HCT116 (cell line): ENCODE data around the gene BTBD9. TPM values are rescaled to one million over a fixed set of nuclear protein-coding genes. Genes with fewer than 3 reads are reported as not detected.

Experiments
- ATAC-seq: fragments of 200-7000 bp; cut with Tn5 transposase; 2 replicates; pipeline ENCODE4 v1.9.1; 2020; ENCODE audit warnings: mild to moderate bottlenecking, moderate library complexity
- BruUV-seq: library from RNA; stranded (reverse); fragments of 400-500 nt; replicated peaks from 2 replicates; lab custom pipeline; 2021; lab: Mats Ljungman, UMichigan
- CTCF ChIA-PET: fragments of 300-600 bp; sonication (Branson Sonifier 250); formaldehyde crosslinking; loops from one replicate; lab custom pipeline; 2021; ENCODE audit warnings: antibody characterized with exemption; lab: Charles Lee
- POLR2A ChIA-PET: fragments of 300-600, 350-600 bp; sonication (Branson Sonifier 250); formaldehyde crosslinking; loops from one replicate; lab custom pipeline; 2021; ENCODE audit warnings: antibody characterized with exemption; lab: Charles Lee
- RAD21 ChIA-PET, 2 experiments: fragments of 300-600 bp; sonication (Branson Sonifier 250); formaldehyde crosslinking; loops; one replicate each; lab custom pipeline; 2023; ENCODE audit warnings: low total read pairs in 2 of 2; ENCODE audit not compliant: uncharacterized antibody in 2 of 2, unreplicated experiment in 2 of 2, low non-redundant PET in 1 of 2; lab: Charles Lee
- DNase-seq: peaks from one replicate; pipeline ENCODE4 v3.0.0-alpha.2; 2010; ENCODE audit warnings: low read depth, low spot score
- H2AFZ ChIP-seq: fragments of 200-600 bp; shearing (Covaris generic), sonication (generic); 2 replicates; pipeline ENCODE4 v1.6.1; 2017; ENCODE audit warnings: low read depth, mixed run types, mixed read lengths, antibody characterized with exemption, low read length; ENCODE audit not compliant: poor library complexity, severe bottlenecking
- H3K27ac ChIP-seq: 2 replicates; pipeline ENCODE4 v1.5.1; 2012; ENCODE audit warnings: low read depth, low read length
- H3K27me3 ChIP-seq: fragments of 200-600 bp; sonication (generic); 2 replicates; pipeline ENCODE4 v1.6.1; 2016; ENCODE audit warnings: mixed run types, low read length, mixed read lengths; ENCODE audit not compliant: insufficient read depth
- H3K36me3 ChIP-seq, 2 experiments: fragments of 200-500 bp in 1 of 2; fragments of 200-600 bp in 1 of 2; sonication (Bioruptor generic) in 1 of 2; sonication (generic) in 1 of 2; 2 replicates each; pipeline versions ENCODE4 v1.5.1 to v1.6.1; 2014 to 2016; ENCODE audit warnings: low read length in 2 of 2, inconsistent platforms in 1 of 2, mixed read lengths in 1 of 2, mixed run types in 1 of 2; ENCODE audit not compliant: insufficient read depth in 2 of 2, control insufficient read depth in 1 of 2
- H3K4me1 ChIP-seq, 2 experiments: fragments of 200-600 bp in 1 of 2; sonication (generic) in 1 of 2; 2 replicates each; pipeline versions ENCODE4 v1.5.1 to v1.6.1; 2012 to 2017; ENCODE audit warnings: low read length in 2 of 2, inconsistent platforms in 1 of 2, mild to moderate bottlenecking in 1 of 2, mixed read lengths in 1 of 2, mixed run types in 1 of 2, moderate library complexity in 1 of 2; ENCODE audit not compliant: insufficient read depth in 2 of 2, control insufficient read depth in 1 of 2
- H3K4me2 ChIP-seq: fragments of 200-600 bp; sonication (generic); 2 replicates; pipeline ENCODE4 v1.6.1; 2017; ENCODE audit warnings: mixed run types, low read length, mixed read lengths
- H3K4me3 ChIP-seq, 2 experiments: fragments of 200-600 bp in 1 of 2; sonication (generic) in 1 of 2; replicated peaks in 1 of 2; 2 replicates each; pipeline ENCODE4 v1.5.1; 2011 to 2016; ENCODE audit warnings: low read length in 2 of 2, control low read depth in 1 of 2, low read depth in 1 of 2, mild to moderate bottlenecking in 1 of 2, mixed read lengths in 1 of 2, mixed run types in 1 of 2
- H3K79me2 ChIP-seq: fragments of 200-600 bp; sonication (generic); 2 replicates; pipeline ENCODE4 v1.6.1; 2017; ENCODE audit warnings: mild to moderate bottlenecking, mixed run types, low read length, moderate library complexity, mixed read lengths; ENCODE audit not compliant: insufficient read depth
- H3K9ac ChIP-seq: fragments of 200-600 bp; sonication (generic); 2 replicates; pipeline ENCODE4 v1.6.1; 2016; ENCODE audit warnings: low read length, mixed read lengths
- H3K9me2 ChIP-seq: fragments of 200-600 bp; sonication (generic), shearing (Covaris generic); 2 replicates; pipeline ENCODE4 v1.6.1; 2017; ENCODE audit warnings: mixed run types, mild to moderate bottlenecking, moderate library complexity; ENCODE audit not compliant: insufficient read depth
- H3K9me3 ChIP-seq, 2 experiments: fragments of 200-500 bp in 1 of 2; fragments of 200-600 bp in 1 of 2; sonication (Bioruptor generic) in 1 of 2; sonication (generic) in 1 of 2; 2 replicates each; pipeline ENCODE4 v1.6.1; 2014 to 2017; ENCODE audit warnings: low read length in 2 of 2, mixed read lengths in 2 of 2, inconsistent platforms in 1 of 2, low read depth in 1 of 2, mild to moderate bottlenecking in 1 of 2, mixed run types in 1 of 2, moderate library complexity in 1 of 2; ENCODE audit not compliant: control insufficient read depth in 1 of 2, insufficient read depth in 1 of 2
- H4K20me1 ChIP-seq: fragments of 200-600 bp; sonication (generic), shearing (Covaris generic); 2 replicates; pipeline ENCODE4 v1.6.1; 2017; ENCODE audit warnings: mixed run types, mild to moderate bottlenecking, moderate library complexity; ENCODE audit not compliant: insufficient read depth
- CBX3 ChIP-seq: IDR thresholded peaks from 2 replicates; pipeline ENCODE4 v1.6.1; 2012; ENCODE audit warnings: low read depth
- CTCF ChIP-seq, 3 experiments: fragments of 200-600 bp in 1 of 3; sonication (generic) in 1 of 3; IDR thresholded peaks in 2 of 3; conservative IDR thresholded peaks in 1 of 3; 2 replicates each; pipeline ENCODE4 v1.5.1; 2012 to 2017; ENCODE audit warnings: low read depth in 2 of 3, low read length in 2 of 3, antibody characterized with exemption in 1 of 3, borderline replicate concordance in 1 of 3, control low read depth in 1 of 3, mild to moderate bottlenecking in 1 of 3, mixed read lengths in 1 of 3, mixed run types in 1 of 3, moderate library complexity in 1 of 3; ENCODE audit not compliant: insufficient read depth in 1 of 3
- ELF1 ChIP-seq: IDR thresholded peaks from 2 replicates; pipeline ENCODE4 v1.6.1; 2012; ENCODE audit warnings: low read depth, borderline replicate concordance
- EZH2phosphoT487 ChIP-seq: fragments of 200-600 bp; IDR thresholded peaks from 2 replicates; pipeline ENCODE4 v1.6.1; 2018; ENCODE audit warnings: antibody characterized with exemption, borderline replicate concordance
- FOSL1 ChIP-seq: IDR thresholded peaks from 2 replicates; pipeline ENCODE4 v1.6.1; 2012; ENCODE audit warnings: low read depth
- MAX ChIP-seq: IDR thresholded peaks from 2 replicates; pipeline ENCODE4 v1.6.1; 2012
- POLR2A ChIP-seq: IDR thresholded peaks from 2 replicates; pipeline ENCODE4 v1.7.0; 2011; ENCODE audit warnings: borderline replicate concordance; ENCODE audit not compliant: insufficient read depth, insufficient read length; ENCODE audit errors: extremely low read depth
- POLR2AphosphoS5 ChIP-seq: IDR thresholded peaks from 2 replicates; pipeline ENCODE4 v1.6.1; 2011; ENCODE audit warnings: mild to moderate bottlenecking, low read depth, low read length, moderate library complexity
- RAD21 ChIP-seq: IDR thresholded peaks from 2 replicates; pipeline ENCODE4 v1.6.1; 2012; ENCODE audit warnings: low read depth, mild to moderate bottlenecking
- SIN3A ChIP-seq: IDR thresholded peaks from 2 replicates; pipeline ENCODE4 v1.6.1; 2012; ENCODE audit warnings: low read depth
- SP1 ChIP-seq: IDR thresholded peaks from 2 replicates; pipeline ENCODE4 v1.6.1; 2012; ENCODE audit warnings: low read depth
- YY1 ChIP-seq: IDR thresholded peaks from 2 replicates; pipeline ENCODE4 v1.6.1; 2011; ENCODE audit warnings: low read length, low read depth, moderate library complexity, mild to moderate bottlenecking; ENCODE audit not compliant: insufficient replicate concordance; ENCODE audit errors: extremely low read depth
- intact Hi-C: fragments of 100-400 bp; cut with micrococcal nuclease; formaldehyde crosslinking; loops from 2 replicates; pipeline ENCODE4 v1.10.0; 2022
- total RNA-seq: library from RNA; stranded (reverse); gene quantifications from one replicate; pipeline ENCODE4 v1.2.1, GENCODE V29; 2021; ENCODE audit not compliant: unreplicated experiment
- TF ChIP-seq, protein P1 (sequence below): IDR thresholded peaks from 2 replicates; pipeline ENCODE4 v1.6.1; 2012
- TF ChIP-seq, protein P2 (sequence below): IDR thresholded peaks from 2 replicates; pipeline ENCODE4 v1.6.1; 2012; ENCODE audit warnings: low read depth

Gene BTBD9
- total RNA-seq, 1 experiment from 2014 or later: 10.9 TPM

DNA sequence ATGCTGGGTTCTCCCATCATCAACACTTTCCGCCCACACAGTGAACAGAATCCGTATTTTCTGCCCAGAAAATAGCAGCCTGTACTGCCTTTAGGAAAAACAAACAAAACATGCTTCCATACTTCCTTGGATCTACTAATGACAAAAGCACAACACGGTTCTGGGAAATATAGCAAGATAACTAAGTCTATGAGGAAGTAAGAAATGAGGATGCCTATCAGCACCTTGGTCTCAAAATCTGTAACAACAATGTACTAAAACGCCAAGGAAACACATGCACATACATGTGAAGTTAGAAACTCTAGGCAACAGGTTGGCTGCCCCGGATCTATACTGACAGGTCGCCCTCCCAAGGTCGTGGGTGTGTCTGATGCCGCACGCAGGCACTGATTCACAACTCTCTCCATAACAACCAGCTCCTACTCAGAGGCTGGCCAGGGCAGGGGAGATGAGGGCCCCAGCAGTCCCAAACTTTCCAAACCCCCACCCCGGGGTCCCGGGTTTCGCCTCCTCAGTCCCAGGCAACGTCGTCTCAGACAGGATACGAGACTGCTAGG, 710 bp downstream of the BTBD9 start:
- H3K36me3 ChIP-seq: no peaks in the 10 kb centered on the region
- H3K9ac ChIP-seq: peak overlapping the region; percentile 75
- H3K4me1 ChIP-seq: peaks cover 12 to 25% of the 10 kb centered on the region in 2 experiments; a peak in 3 of 4 replicates
- peak; percentile 3 for DNase-seq
- RAD21 ChIA-PET: no interaction called here
- CTCF ChIA-PET: interaction anchor here (0.6 to 0.7 kb wide), 2 partner anchors 14 to 68 kb away, joined by 3 read pairs; no protein-coding TSS in a partner anchor
- H3K9me3 ChIP-seq: no peaks in the 10 kb centered on the region
- no peaks in the 10 kb centered on the region; the same call in 1 of the 2 replicates for H3K79me2 ChIP-seq
- H3K9me2 ChIP-seq: no peaks in the 10 kb centered on the region
- H3K27me3 ChIP-seq: no peaks in the 10 kb centered on the region
- H3K4me3 ChIP-seq: peak overlapping the region; percentile 83 to 86
- H3K4me2 ChIP-seq: peak overlapping the region; percentile 79
- H2AFZ ChIP-seq: no peak overlapping the region
- TF ChIP-seq EZH2phosphoT487: no peak
- TF ChIP-seq SIN3A: 0 out of 2 replicates have a peak, but pooled peaks have one; percentile 13
- TF ChIP-seq, all 23 proteins: peak for 1
- Histone ChIP-seq H4K20me1 (no peaks in the 10 kb centered on the region), H3K27ac (peak overlapping the region; percentile 89)
- BruUV-seq: no TSS peak
- POLR2A ChIA-PET: interaction anchor here (0.6 to 0.7 kb wide), 2 partner anchors 29 to 275 kb away, joined by 3 read pairs; no protein-coding TSS in a partner anchor
- ATAC-seq: peak; percentile 64
- intact Hi-C loops: no loop called here

GRCh38 chr6:38637756-38638155, 2.0 kb downstream of the BTBD9 start:
- BruUV-seq: no TSS peak
- Histone ChIP-seq H3K79me2 (no peaks in the 10 kb centered on the region; the same call in 1 of the 2 replicates), H3K27ac (no peak overlapping the region), H3K9me2 (no peaks in the 10 kb centered on the region), H3K36me3 (no peaks in the 10 kb centered on the region), H3K27me3 (no peaks in the 10 kb centered on the region), H4K20me1 (no peaks in the 10 kb centered on the region), H3K9me3 (no peaks in the 10 kb centered on the region), H2AFZ (no peak overlapping the region), H3K4me2 (no peak overlapping the region), H3K4me1 (peaks cover 12 to 27% of the 10 kb centered on the region in 2 experiments; a peak in 3 of 4 replicates), H3K4me3 (no peak overlapping the region), H3K9ac (no peak overlapping the region)
- intact Hi-C loops: no loop called here
- TF ChIP-seq SIN3A: no peak
- no peak for TF ChIP-seq EZH2phosphoT487
- no peak for TF ChIP-seq POLR2AphosphoS5
- TF ChIP-seq, protein P1, sequence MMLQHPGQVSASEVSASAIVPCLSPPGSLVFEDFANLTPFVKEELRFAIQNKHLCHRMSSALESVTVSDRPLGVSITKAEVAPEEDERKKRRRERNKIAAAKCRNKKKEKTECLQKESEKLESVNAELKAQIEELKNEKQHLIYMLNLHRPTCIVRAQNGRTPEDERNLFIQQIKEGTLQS: no peak
- TF ChIP-seq CBX3: no peak
- no peak for TF ChIP-seq MAX
- TF ChIP-seq SP1: no peak
- no peak for TF ChIP-seq POLR2A
- TF ChIP-seq, protein P2, sequence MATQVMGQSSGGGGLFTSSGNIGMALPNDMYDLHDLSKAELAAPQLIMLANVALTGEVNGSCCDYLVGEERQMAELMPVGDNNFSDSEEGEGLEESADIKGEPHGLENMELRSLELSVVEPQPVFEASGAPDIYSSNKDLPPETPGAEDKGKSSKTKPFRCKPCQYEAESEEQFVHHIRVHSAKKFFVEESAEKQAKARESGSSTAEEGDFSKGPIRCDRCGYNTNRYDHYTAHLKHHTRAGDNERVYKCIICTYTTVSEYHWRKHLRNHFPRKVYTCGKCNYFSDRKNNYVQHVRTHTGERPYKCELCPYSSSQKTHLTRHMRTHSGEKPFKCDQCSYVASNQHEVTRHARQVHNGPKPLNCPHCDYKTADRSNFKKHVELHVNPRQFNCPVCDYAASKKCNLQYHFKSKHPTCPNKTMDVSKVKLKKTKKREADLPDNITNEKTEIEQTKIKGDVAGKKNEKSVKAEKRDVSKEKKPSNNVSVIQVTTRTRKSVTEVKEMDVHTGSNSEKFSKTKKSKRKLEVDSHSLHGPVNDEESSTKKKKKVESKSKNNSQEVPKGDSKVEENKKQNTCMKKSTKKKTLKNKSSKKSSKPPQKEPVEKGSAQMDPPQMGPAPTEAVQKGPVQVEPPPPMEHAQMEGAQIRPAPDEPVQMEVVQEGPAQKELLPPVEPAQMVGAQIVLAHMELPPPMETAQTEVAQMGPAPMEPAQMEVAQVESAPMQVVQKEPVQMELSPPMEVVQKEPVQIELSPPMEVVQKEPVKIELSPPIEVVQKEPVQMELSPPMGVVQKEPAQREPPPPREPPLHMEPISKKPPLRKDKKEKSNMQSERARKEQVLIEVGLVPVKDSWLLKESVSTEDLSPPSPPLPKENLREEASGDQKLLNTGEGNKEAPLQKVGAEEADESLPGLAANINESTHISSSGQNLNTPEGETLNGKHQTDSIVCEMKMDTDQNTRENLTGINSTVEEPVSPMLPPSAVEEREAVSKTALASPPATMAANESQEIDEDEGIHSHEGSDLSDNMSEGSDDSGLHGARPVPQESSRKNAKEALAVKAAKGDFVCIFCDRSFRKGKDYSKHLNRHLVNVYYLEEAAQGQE: no peak
- no peak for TF ChIP-seq CTCF (IDR thresholded peaks at IDR 0.05 in 2 of 3, conservative IDR thresholded peaks at IDR 0.05 in 1 of 3; ENCODE audit: borderline replicate concordance in 1 of 3, insufficient read depth in 1 of 3, low read depth in 2 of 3, low read length in 2 of 3)
- TF ChIP-seq ELF1: no peak
- no peak for TF ChIP-seq FOSL1
- no peak for TF ChIP-seq RAD21
- no peak for TF ChIP-seq YY1
- DNase-seq (no peak), ATAC-seq (no peak)
- CTCF ChIA-PET: no interaction called here
- POLR2A ChIA-PET: no interaction called here
- RAD21 ChIA-PET: no interaction called here
